GM19043 (cell line): ENCODE measurements around the gene TAS2R40.

Experiments used
- ATAC-seq: cut with Tn5 transposase; IDR thresholded peaks from one replicate; pipeline ENCODE4 v1.9.1; 2021; ENCODE audit warnings: low read depth; ENCODE audit not compliant: unreplicated experiment

The TAS2R40 gene

DNA sequence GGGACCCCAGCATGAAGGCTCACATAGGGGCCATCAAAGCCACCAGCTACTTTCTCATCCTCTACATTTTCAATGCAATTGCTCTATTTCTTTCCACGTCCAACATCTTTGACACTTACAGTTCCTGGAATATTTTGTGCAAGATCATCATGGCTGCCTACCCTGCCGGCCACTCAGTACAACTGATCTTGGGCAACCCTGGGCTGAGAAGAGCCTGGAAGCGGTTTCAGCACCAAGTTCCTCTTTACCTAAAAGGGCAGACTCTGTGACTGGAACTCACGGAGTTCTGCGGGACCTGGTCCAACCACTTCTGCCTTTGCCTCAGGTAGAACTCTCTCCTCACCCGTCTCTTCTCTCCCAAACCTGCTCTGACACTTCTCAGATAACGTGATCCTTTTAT, 945 bp downstream of the TAS2R40 start:
- ATAC-seq: no peak

DNA sequence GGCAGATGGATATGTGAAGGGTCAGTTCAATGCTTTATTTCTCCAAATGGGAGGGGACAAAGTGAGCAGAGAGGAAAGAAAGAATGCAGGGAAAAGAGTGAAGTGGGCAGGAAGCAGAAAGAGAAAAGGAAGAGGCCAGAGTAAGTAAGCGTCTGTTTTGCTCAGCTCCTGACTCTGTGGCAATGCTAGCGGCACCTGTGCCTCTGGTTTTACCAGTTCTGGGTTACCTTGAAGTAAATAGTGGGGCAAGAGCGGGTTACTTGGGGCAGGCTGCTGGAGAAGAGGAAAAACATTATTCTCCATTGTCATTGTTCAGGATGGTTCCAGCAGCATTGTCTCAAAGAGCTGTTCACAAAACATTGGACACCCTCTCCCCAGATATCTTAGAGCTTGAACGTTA, 1.9 kb downstream of the TAS2R40 start:
- ATAC-seq: no peak

DNA sequence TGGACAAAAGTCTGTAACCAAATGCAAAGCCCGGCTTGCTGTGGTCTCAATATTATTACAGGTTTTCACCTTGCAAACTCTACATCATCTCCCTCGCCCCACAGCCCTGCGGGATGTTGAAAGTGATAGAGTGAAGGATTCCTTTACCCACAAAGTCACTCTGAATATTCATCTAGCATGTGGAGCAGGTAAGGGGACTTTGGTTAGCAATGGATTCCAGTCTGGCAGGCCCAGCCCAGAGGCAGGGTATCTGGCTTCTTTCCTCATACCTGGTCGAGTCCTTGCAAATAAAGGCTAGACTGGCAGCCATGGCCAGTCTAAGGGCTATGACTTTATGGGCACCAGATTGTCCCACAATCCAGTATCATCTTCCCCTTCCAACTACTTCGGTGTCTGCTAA, 3.2 kb downstream of the TAS2R40 start:
- no peak for ATAC-seq

DNA sequence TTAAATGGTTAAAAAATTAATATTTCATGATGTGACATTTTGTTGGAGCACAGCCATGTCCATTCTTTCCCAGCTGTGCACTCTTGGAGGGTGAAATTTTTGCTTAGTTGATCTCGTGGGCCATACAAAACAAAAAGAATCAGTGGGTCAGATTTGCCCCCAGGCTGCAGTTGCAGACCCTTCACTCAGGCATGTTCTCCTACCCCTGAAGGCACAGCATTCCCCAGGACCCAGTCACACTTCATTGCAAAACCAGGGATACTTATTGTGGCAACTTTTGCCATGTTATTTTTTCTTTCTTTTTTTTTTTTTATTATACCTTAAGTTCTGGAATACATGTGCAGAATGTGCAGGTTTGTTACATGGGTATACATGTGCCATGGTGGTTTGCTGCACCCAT, 6.0 kb downstream of the TAS2R40 start:
- ATAC-seq: no peak

DNA sequence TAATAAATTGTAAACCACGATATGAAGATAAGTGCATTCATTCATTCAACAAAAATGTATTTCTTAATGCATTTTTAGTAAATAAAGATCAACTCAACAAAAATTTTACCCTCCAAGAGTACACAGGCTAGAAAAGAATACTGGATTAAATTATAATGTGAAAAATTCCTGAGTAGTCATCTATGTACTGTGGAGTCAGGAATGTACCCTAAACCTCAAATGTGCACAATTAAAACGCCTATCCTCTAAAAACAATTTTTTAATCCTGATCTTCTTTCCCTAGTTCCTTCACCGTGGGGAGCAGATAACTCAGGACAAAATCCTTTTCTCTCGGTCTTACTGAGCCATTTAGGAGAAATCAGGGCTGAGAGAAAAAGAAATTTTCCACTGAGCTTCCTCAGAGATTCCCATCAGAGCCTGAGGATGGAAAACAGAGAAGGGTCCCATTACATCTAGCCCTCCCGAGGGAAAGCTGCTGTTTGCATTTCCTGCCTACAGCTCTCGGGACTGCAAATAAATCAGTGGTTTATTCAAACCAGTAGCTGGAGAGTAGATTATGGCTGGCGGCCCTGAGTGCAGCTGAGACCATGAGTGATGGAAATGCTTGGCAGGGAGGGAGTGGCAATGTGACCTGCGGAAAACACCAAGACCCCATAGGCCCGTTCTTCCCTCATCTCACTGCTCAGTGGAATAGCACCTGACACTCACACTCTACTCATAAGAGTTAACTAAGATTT, 7.4 kb downstream of the TAS2R40 start:
- no peak for ATAC-seq

DNA sequence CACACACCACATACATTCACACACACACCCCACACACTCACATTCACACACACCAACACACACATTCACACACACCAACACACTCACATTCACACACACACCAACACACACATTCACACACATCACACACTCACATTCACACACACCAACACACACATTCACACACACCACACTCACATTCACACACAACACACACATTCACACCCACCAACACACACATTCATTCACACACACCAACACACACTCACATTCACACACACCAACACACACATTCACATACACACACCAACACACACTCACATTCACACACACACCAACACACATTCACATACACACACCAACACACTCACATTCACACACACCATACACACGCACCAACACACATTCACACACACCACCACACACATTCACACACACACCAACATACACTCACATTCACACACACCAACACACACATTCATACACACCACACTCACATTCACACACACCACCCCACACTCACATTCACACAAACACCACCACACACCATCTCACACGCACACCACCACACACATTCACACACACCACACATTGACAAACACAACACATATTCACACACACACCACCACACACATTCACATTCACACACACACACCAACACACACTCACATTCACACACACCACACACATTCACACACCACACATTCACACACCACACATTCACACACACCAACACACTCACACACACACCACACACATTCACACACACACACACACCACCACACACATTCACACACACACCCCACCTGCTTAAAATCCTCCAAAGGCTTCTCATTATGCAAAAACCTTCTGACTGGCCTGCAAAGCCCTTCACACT, 9.0 kb downstream of the TAS2R40 start:
- ATAC-seq: no peak

DNA sequence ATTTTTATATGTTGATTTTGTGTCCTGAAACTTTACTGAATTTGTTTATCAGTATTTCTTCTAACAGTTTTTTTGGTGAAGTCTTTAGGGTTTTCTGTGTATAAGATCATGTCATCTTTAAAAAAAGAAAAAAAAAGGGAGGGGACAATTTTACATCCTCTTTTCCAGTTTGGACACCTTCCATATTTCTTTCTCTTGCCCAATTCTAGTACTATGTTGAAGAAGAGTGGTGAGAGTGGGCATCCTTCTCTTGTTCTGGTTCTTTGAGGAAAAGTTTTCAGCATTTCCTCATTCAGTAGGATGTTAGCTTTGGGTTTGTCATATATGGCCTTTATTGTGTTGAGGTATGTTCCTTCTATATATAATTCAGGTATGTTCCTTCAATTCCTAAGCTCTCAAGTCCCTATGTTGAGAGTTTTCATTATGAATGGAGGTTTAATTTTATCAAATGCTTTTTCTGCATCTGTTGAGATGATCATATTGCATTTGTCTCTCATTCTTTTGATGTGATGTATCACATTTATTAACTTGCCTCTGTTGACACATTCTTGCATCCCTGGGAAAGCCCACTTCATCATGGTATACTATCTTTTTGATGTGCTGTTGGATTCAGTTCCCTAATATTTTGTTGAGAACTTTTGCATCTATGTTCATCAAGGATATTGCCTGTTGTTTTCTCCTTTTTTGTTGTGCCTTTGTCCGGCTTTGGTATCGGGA, 12.1 kb downstream of the TAS2R40 start:
- ATAC-seq: no peak

DNA sequence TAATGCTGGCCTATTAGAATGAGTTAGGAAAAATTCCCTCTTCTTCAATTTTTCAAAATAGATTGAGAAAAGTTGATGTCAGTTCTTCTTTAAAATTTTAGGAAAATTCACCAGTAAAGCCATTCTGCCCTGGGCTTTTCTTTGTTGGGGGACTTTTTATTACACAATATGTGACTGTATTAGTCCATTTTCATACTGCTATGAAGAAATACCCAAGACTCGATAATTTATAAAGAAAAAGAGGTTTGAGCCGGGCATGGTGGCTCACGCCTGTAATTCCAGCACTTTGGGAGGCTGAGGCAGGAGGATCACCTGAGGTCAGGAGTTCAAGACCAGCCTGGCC, 12.7 kb downstream of the TAS2R40 start:
- no peak for ATAC-seq

DNA sequence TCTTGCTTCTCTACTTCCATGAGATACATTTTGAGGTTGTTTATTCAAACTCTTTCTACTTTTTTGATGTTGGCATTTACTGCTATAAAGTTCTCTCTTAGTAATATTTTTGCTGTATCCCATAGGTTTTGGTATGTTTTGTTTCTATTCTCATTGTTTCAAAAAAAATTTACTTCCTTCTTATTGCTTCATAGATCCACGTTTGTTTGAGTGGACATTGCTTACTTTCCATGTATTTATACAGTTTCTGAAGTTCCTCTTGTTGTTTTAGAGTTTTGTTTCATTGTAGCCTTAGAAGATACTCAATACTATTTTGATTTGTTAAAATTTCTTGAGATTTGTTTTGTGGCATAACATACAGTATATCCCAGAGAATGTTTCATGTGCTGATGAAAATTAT, 13.7 kb downstream of the TAS2R40 start:
- ATAC-seq: no peak

DNA sequence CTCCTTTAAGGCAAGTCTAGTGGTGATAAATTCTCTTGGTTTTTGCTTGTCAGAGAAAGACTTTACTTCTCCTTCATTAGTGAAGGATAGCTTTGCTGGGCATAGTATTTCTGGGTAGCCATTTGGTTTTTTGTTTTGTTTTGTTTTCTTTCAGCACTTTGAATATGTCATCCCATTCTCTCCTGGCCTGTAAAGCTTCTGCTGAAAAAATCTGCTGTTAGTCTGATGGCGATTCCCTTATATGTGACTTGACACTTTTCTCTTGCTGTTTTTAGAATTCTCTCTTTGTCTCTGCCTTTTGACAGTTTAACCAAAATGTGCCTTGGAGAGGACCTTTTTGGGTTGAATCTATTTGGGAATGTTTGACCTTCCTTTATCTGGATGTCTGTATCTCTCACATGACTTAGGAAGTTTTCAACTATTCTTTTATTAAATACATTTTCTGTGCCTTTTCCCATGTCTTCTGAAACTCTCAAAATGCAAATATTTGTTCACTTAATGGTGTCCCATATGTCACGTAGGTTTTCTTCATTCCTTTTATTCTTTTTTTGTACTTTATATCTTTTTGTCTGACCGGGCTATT, 14.7 kb downstream of the TAS2R40 start:
- ATAC-seq: no peak

DNA sequence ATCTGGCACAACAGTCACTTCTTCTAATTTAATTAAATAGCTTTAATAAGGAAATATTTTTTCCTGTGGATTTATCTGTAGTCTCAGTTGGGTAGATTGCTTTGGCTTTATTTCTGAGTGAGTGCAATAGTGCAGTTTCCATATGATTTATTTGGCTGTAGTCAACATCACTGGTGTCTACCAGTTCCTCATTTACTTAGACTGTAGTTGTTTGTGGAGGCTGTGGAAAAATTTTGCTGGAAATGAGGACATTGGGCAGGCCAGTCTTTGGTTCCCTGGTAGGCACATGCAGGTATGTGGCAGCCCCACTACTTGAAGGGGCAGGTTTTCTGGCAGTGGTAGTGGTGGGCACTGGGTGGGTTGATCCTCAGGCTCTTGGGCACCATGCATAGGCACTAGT, 15.5 kb downstream of the TAS2R40 start:
- no peak for ATAC-seq

DNA sequence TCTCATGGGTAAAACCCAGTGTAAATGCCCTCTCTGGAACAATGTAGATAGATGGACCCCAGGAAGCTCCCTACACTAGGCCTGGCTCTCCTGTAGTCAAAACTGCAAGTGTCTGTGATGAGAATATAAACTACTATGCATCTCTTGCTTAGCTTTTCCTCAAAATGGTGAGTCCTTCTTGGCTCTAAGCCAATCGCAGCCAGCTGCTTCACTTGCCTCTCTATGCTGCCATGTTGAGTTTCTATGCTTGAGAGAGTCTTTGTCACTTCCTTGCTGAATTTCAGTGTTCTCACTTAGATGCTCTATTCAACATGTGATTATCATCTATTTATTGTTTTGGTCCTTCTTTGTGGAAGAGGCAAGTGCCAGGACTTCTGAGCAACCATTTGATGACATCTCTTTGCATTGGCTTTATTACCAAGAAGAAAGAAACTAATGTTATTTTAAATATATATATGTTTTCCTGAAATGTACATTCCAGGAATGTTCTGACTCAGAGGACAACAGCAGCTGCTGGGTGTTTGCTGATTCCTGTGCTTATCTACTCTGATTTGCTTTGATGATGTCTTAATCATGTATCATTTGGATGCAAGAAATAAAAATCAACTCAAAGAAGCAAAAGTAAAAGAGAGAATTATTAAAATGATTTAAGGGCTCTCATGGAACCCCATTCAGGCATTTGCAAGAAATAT, 16.6 kb downstream of the TAS2R40 start:
- no peak for ATAC-seq

DNA sequence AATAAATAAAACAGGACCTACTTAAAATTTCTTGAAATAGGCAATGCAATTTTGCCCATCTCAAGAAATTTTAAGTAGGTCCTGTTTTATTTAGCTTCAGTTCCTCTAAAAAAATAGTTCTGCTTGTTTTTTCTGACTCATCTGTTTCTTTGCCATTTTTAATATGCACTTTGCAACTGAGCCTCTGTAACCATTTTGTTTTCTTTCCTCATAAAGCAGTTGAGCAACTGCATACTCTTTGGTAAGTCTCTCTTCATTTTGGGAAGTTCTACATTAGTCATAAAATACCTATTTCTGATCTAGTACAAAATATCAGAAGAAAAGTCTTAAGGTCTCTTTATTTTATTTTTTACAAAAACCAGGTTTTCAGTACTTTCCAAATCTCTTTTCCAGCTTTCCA, 18.0 kb downstream of the TAS2R40 start:
- ATAC-seq: no peak

DNA sequence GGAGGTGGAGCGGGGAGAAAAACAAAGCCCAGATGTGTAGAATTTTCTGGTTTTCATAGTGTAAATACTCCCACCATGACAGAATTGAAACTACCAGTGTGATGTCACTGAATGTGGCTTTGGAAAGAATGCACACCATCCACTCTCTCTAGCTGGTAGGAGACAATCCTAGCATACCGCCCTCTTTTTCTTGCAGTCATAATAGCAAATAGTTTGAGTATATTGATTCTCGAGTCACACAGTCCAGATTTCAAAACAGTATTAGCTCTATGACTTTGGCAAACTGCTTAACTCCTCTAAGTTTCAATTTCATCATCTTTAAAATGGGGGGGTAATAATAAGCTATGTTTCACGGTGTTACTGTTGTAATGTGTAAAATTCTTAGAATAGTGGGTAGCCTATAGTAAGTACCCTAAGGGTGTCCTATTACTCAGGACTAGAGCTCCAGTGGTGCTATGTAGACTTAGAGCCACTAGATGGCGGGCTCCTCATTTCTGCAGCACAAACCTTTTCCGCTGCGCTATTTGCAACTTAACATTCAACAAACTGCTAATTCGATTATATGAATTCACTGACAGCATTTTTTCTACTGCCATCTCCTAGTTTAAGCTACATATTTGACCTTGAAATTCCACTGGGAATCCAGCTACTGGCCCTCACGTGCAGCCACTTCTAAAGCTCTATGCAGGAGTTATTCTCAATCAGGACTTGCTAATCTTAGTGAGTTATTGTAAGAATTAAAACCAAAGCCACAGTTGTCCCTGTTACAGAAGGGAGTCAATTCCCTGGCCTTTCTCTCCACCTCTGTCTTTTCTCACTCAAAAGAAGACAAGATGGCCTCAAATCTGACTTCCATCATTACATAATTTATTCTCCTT, 18.7 kb downstream of the TAS2R40 start:
- peak; percentile 97 for ATAC-seq

DNA sequence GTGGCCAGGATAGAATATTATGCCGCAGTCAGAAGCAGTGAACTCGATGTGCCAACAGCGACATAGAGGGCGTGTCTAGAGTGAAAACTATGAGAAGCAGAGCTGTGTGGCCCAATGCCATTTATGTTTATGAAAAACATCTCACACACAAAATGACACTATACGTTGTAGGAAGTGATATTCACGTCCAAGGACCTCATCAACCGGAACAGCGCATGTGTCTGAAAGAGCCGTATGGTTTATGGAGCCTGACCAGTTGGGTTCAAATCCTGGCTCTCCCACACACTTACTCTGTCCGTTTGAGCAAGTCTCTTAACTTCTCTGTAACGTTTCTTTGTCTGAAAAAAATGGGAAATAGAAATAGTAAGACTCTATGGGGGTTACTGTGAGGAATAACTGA, 20.5 kb downstream of the TAS2R40 start:
- ATAC-seq: no peak

DNA sequence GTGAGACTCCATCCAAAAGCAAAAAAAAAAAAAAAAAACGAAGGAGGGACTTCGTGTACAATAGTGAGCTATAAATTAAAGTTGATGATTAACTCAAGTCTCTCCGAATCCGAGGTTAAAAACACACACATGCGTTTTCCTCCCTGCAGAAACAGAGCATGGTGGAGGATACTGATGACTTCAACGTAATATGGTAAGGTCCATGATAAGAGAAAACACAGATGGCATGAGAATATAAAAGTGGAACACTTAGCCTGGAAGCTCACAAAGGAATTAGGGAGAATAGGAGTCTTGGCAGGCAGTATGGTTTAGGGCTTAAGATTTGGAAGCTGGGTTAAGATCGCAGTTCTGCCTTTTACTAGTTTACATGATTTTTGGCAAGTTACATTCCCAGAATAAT, 21.3 kb downstream of the TAS2R40 start:
- ATAC-seq: no peak

DNA sequence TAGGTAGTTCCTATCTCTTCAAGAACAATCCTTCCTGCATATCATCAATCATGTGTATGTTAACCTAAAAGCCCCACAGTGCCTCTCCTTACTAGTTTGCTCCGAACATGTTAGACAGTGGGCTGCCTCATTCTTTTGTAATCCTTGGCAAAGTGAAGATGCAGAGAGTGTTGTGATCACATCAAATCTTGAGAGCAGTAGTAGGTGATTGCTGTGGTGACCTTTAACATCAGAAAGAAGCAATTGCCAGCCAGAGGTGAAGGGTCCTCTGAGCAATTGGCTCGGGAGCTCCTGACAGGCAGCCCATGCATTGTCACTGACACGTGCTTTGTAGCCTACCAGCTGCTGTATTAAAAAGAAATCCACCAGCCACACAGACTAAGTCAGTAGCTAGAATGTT, 21.8 kb downstream of the TAS2R40 start:
- ATAC-seq: no peak

DNA sequence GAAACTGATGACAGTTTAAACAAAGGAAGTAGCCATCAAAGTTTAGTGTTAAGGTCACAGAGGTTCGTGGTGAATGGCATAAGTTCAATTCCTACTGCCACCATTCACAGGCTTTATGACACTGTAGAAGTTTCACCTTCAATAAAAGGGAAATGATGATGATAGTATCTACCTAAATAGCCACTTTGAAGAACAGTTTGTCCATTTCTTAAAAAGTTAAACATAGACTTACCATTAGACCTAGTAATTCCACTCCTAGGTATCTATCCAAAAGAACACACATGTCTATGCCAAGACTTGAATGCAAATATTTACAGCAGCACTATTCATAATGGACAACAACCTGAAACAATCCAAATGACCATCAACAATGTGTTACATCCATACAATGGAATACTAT, 22.5 kb downstream of the TAS2R40 start:
- no peak for ATAC-seq

DNA sequence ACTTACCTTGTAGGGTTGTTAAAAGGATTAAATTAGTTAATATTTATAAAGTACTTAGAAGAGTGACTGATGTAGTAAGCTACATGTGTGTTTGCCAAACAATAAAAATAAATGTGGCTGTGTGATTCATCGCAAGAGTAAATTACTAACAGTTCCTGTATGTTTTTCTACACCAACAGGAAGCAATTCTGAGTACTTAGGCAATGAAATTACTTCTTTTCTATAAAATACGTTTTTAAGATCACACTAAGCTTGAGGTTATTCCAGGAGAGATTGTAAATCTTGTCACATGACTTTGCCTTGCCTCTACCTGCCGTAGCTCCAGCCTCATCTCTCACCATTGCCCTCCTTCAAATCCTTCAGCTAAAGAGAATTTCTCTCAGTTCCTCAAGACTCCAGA, 23.3 kb downstream of the TAS2R40 start:
- no peak for ATAC-seq

DNA sequence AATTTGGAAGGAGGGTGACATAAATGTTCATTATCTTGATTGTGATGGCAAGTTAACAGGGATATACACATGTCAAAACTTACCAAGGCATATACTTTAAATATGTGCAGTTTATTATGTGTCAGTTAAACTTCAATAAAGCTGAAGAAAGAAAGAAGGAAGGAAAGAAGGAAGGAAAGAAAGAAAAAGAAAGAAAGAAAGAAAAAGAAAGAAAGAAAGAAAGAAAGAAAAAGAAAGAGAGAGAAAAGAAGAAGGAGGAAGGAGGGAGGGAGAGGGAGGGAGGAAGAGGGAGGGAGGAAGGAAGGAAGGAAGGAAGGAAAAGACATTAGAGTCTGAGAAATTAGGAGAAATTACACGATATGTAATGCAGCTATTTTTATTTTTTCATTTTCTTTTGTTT, 25.5 kb downstream of the TAS2R40 start:
- no peak for ATAC-seq
